ENCODE results near the gene SPRING1. TPM values are rescaled to one million over a fixed set of nuclear protein-coding genes. Genes with fewer than 3 reads are reported as not detected.

The SPRING1 gene, protein sequence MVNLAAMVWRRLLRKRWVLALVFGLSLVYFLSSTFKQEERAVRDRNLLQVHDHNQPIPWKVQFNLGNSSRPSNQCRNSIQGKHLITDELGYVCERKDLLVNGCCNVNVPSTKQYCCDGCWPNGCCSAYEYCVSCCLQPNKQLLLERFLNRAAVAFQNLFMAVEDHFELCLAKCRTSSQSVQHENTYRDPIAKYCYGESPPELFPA
- total RNA-seq (10 to 100 TPM; 11.0 to 19.7 (median 12.3) TPM), polyA plus RNA-seq (10 to 100 TPM in 1 of 2 donors, 1 to 10 TPM in 1; 5.0 to 11.0 TPM)
- long read RNA-seq, donor 1, full-length matches to known transcripts, result 1 of 3 reads
- long read RNA-seq, donor 1, partial matches to known transcripts, result 0 of 3 reads
- long read RNA-seq, donor 1, other reads (novel, unspliced or antisense), result 2 of 3 reads
- long read RNA-seq, donor 2, full-length matches to known transcripts, result 39 of 90 reads
- long read RNA-seq, donor 2, partial matches to known transcripts, result 51 of 90 reads
- long read RNA-seq, donor 2, other reads (novel, unspliced or antisense), result 0 of 90 reads
- long read RNA-seq, donor 3, full-length matches to known transcripts, result 15 of 18 reads
- long read RNA-seq, donor 3, partial matches to known transcripts, result 0 of 18 reads
- long read RNA-seq, donor 3, other reads (novel, unspliced or antisense), result 3 of 18 reads

DNA sequence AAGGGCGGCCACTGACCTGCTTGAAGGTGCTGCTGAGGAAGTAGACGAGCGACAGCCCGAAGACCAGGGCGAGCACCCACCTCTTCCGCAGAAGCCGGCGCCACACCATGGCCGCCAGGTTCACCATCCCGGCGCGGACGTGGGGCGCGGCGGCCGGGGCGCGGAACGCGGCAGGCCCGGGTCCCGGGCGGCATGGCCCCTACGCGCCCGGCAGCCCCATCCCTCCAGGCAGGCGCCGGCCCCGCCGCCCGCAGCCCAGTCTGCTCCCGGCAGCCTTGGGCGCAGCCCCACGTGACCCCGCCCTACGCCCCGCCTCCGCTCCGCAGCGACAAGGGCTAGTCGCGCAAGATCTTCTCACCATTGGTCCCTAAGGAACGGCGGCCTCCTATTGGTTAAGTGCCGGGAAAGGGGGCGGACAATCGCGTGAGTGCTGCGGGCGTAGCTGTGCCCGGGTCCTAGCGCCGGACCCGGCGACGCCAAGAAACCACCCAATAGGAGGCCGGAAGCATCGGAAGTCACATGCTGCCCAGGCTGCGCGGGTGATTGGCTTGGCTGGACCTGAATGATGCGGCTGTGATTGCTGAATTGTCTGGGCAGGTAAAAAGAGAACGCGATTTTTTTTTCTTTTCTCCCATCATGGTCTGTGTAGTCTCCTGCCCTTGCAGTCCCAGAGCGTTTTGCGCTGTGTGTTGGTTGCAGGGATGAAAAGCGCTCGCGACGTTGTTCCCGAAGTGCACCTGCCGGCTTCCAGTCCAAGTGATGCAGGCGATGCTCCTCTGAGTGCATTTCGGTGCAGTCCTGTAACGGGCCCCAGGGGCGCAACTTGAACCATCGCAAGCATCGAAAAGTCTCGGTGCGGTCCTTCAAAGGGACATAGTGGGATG is at the start of gene SPRING1, which contains the start of gene RNFT2:
TSS of gene SPRING1 (minus strand) at position 296 of the 884 bp plus-strand sequence. CDS start at position 127, 169 bp downstream.
TSS of gene RNFT2 (plus strand) at position 542 of the 884 bp plus-strand sequence. CDS start 2,183 bp downstream, outside the sequence.
- Histone ChIP-seq H3K4me1 (ENCODE audit: insufficient read depth) (peaks cover 3% of the 10 kb centered on the region), H3K36me3 (no peaks in the 10 kb centered on the region), H3K4me3 (peak within 1 kb of the TSS; percentile 70), H3K9me3 (no peaks in the 10 kb centered on the region), H3K27ac (no peak within 1 kb of the TSS), H3K27me3 (no peaks in the 10 kb centered on the region)
- DNase-seq, result peak; percentile 98 to 99 (median 99)
- peak; percentile 74 for TF ChIP-seq POLR2A (IDR thresholded peaks at IDR 0.05)
- no peak for TF ChIP-seq EP300 (IDR thresholded peaks at IDR 0.05)
- intact Hi-C loops (cut with DNase I), result loop anchor here in 1 of 4 donors (2.0 kb wide), 1 partner anchor 81 kb away; no protein-coding TSS in a partner anchor
- WGBS, 3 donors, result 0 to 1% (median 1%) methylated on average over 79 to 80 of the region's 80 CpGs

DNA sequence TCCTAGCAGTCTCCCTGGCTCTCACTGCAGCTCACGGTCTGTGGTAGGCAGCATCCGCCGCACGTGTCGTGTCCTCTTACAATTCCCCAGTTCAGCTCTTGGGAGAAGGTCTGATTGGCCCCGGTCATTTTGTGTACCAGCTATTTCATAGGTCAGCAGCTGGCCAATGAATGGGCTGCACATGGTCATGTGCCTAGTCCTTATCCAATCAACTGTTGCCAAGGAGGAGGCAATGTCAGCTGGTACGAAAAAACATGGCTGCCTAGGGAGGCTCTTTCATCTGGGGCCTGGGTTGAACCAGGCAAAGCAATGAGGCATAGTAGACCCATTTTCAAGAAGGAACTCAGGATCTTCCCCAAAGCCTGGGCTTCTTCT is 46.4 kb upstream of the SPRING1 start:
- intact Hi-C loops (cut with DNase I), result no loop called here

DNA sequence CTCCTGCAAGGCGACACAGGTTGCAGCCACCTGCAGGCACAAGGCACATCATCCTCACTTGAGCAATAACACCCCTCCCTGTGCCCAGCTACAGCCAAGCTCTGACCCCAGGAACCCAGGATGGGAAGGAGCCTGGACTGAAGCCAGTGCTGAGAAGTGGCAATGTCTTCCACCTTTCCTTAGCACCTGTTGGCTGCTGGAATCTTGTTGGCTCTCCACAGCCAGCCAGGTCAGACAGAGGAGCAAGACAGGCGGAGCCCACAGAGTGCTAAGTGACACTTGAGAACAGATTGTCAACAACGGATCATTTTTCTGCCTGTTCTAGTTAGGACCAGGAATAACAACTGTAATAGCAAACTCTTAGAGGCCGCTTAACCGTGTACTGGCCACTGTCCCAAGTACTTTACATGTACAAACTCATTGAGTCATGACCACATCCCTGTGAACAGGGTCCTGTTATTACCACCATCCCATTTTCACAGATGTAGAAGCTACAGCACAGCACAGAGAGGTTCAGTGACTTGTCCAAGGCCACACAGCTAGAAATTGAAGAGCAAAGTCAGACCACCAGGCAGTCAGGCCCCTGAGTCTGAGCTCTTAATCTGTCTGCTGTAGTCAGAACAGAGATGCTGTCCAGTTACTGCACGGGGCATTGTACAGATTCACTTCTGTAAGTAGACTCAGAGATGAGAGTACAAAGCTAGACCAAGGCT is 45.8 kb upstream of the SPRING1 start:
- WGBS, 3 donors, result 85 to 94% (median 86%) methylated on average over 6 of the region's 6 CpGs
- no peak for DNase-seq
- Histone ChIP-seq H3K27me3 (no peaks in the 10 kb centered on the region), H3K27ac (no peak overlapping the region), H3K9me3 (no peaks in the 10 kb centered on the region), H3K4me3 (no peak overlapping the region), H3K4me1 (ENCODE audit: insufficient read depth) (no peaks in the 10 kb centered on the region), H3K36me3 (no peaks in the 10 kb centered on the region)
- intact Hi-C loops (cut with DNase I), result no loop called here
- TF ChIP-seq POLR2A (IDR thresholded peaks at IDR 0.05) (no peak), EP300 (IDR thresholded peaks at IDR 0.05) (no peak)
- TF ChIP-seq, protein P1, sequence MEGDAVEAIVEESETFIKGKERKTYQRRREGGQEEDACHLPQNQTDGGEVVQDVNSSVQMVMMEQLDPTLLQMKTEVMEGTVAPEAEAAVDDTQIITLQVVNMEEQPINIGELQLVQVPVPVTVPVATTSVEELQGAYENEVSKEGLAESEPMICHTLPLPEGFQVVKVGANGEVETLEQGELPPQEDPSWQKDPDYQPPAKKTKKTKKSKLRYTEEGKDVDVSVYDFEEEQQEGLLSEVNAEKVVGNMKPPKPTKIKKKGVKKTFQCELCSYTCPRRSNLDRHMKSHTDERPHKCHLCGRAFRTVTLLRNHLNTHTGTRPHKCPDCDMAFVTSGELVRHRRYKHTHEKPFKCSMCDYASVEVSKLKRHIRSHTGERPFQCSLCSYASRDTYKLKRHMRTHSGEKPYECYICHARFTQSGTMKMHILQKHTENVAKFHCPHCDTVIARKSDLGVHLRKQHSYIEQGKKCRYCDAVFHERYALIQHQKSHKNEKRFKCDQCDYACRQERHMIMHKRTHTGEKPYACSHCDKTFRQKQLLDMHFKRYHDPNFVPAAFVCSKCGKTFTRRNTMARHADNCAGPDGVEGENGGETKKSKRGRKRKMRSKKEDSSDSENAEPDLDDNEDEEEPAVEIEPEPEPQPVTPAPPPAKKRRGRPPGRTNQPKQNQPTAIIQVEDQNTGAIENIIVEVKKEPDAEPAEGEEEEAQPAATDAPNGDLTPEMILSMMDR (IDR thresholded peaks at IDR 0.05), result no peak

More for the DNA sequence above, 46.4 kb upstream of the SPRING1 start:
- Histone ChIP-seq H3K4me3 (no peak overlapping the region), H3K36me3 (no peaks in the 10 kb centered on the region), H3K4me1 (ENCODE audit: insufficient read depth) (no peaks in the 10 kb centered on the region), H3K9me3 (no peaks in the 10 kb centered on the region), H3K27ac (no peak overlapping the region), H3K27me3 (no peaks in the 10 kb centered on the region)
- no peak for DNase-seq
- 89 to 93% (median 91%) methylated on average over 7 of the region's 7 CpGs for WGBS, 3 donors
- no peak for TF ChIP-seq EP300 (IDR thresholded peaks at IDR 0.05)
- TF ChIP-seq POLR2A (IDR thresholded peaks at IDR 0.05), result no peak
- TF ChIP-seq, protein P1 (IDR thresholded peaks at IDR 0.05), result no peak

DNA sequence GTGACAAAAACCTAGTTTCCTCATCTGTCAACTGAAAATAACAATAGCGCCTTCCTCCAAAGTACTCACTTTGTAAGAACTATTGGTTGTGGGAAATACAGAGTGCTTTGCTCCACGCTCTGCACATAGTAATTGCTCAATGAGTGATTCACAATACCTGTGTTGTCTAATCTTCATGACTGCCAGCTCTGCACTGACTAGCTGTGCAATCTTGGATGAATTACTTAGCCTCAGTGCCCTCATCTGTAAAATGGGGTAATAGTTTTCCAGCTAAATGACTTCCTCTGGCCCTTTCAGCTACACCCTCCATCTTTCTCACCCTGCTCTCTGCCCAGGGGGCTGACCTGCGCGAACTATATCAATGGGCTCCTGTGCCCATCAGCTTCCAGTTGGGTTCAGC is 43.1 kb upstream of the SPRING1 start:
- Histone ChIP-seq H3K36me3 (no peaks in the 10 kb centered on the region), H3K27me3 (no peaks in the 10 kb centered on the region), H3K4me1 (ENCODE audit: insufficient read depth) (no peaks in the 10 kb centered on the region), H3K4me3 (no peak overlapping the region), H3K27ac (no peak overlapping the region), H3K9me3 (no peaks in the 10 kb centered on the region)
- no peak for DNase-seq
- intact Hi-C loops (cut with DNase I), result no loop called here
- TF ChIP-seq EP300 (IDR thresholded peaks at IDR 0.05), result no peak
- no peak for TF ChIP-seq POLR2A (IDR thresholded peaks at IDR 0.05)
- TF ChIP-seq, protein P1 (IDR thresholded peaks at IDR 0.05), result no peak
- WGBS, 3 donors, result 79 to 85% (median 82%) methylated on average over 4 of the region's 4 CpGs
